ENCODE measurements around the gene WDR12.

DNA sequence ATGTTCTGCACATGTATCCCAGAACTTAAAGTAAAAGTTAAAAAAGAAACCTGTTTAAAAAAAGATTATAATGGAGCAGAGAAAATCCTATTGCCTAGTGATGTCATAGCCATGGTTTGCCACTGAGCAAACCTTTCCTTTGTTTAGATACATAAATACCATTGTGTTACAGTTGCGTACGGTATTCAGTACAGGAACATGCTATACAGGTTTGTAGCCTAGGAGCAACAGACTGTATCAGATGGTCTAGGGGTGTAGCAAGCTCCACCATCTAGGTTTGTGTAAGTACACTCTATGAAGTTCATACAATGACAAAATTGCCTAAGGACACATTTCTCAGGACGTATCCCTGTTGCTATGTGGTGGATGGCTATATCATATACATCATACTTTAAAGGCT, 52.9 kb downstream of the WDR12 start:
- TF ChIP-seq, protein P1, sequence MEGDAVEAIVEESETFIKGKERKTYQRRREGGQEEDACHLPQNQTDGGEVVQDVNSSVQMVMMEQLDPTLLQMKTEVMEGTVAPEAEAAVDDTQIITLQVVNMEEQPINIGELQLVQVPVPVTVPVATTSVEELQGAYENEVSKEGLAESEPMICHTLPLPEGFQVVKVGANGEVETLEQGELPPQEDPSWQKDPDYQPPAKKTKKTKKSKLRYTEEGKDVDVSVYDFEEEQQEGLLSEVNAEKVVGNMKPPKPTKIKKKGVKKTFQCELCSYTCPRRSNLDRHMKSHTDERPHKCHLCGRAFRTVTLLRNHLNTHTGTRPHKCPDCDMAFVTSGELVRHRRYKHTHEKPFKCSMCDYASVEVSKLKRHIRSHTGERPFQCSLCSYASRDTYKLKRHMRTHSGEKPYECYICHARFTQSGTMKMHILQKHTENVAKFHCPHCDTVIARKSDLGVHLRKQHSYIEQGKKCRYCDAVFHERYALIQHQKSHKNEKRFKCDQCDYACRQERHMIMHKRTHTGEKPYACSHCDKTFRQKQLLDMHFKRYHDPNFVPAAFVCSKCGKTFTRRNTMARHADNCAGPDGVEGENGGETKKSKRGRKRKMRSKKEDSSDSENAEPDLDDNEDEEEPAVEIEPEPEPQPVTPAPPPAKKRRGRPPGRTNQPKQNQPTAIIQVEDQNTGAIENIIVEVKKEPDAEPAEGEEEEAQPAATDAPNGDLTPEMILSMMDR (IDR thresholded peaks at IDR 0.05 in 2 of 3, conservative IDR thresholded peaks at IDR 0.05 in 1 of 3; ENCODE audit: borderline replicate concordance in 1 of 3, insufficient read depth in 1 of 3, low read depth in 2 of 3, low read length in 2 of 3) = no peak
- TF ChIP-seq POLR2A (IDR thresholded peaks at IDR 0.05; ENCODE audit: borderline replicate concordance, extremely low read depth, insufficient read depth, insufficient read length) = no peak
- TF ChIP-seq, protein P2, sequence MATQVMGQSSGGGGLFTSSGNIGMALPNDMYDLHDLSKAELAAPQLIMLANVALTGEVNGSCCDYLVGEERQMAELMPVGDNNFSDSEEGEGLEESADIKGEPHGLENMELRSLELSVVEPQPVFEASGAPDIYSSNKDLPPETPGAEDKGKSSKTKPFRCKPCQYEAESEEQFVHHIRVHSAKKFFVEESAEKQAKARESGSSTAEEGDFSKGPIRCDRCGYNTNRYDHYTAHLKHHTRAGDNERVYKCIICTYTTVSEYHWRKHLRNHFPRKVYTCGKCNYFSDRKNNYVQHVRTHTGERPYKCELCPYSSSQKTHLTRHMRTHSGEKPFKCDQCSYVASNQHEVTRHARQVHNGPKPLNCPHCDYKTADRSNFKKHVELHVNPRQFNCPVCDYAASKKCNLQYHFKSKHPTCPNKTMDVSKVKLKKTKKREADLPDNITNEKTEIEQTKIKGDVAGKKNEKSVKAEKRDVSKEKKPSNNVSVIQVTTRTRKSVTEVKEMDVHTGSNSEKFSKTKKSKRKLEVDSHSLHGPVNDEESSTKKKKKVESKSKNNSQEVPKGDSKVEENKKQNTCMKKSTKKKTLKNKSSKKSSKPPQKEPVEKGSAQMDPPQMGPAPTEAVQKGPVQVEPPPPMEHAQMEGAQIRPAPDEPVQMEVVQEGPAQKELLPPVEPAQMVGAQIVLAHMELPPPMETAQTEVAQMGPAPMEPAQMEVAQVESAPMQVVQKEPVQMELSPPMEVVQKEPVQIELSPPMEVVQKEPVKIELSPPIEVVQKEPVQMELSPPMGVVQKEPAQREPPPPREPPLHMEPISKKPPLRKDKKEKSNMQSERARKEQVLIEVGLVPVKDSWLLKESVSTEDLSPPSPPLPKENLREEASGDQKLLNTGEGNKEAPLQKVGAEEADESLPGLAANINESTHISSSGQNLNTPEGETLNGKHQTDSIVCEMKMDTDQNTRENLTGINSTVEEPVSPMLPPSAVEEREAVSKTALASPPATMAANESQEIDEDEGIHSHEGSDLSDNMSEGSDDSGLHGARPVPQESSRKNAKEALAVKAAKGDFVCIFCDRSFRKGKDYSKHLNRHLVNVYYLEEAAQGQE (IDR thresholded peaks at IDR 0.05; ENCODE audit: low read depth) = no peak

Measured in HCT116 (cell line).